LNCaP clone FGC (cell line): ENCODE results near the gene MAP3K12.

Experiments used
- DNase-seq: peaks from one replicate; pipeline ENCODE4 v3.0.0-alpha.2; 2011; ENCODE audit warnings: low read depth
- H3K4me3 ChIP-seq: 2 replicates; pipeline ENCODE4 v1.5.1; 2011; ENCODE audit warnings: mild to moderate bottlenecking, low read depth, low read length, control low read depth
- CTCF ChIP-seq: IDR thresholded peaks from 2 replicates; pipeline ENCODE4 v1.5.1; 2012; ENCODE audit warnings: mild to moderate bottlenecking; ENCODE audit not compliant: control insufficient read depth, insufficient read depth; ENCODE audit errors: extremely low read depth

The MAP3K12 gene

GRCh38 chr12:53476769-53477209 is 22.5 kb downstream of the MAP3K12 start:
- no peak for DNase-seq
- TF ChIP-seq CTCF: 0 out of 2 replicates have a peak, but pooled peaks have one; percentile 16
- no peak overlapping the region for H3K4me3 ChIP-seq

- no peak for TF ChIP-seq CTCF
- H3K4me3 ChIP-seq: no peak overlapping the region
- DNase-seq: no peak
Observed at GRCh38 chr12:53474819-53475218, 24.4 kb downstream of the MAP3K12 start.

- TF ChIP-seq CTCF: no peak
- DNase-seq: no peak
- no peak overlapping the region for H3K4me3 ChIP-seq
Observed at GRCh38 chr12:53474077-53474476, 25.2 kb downstream of the MAP3K12 start.

- no peak for DNase-seq
- H3K4me3 ChIP-seq: no peak overlapping the region
- TF ChIP-seq CTCF: no peak
Observed at GRCh38 chr12:53472056-53472582, 27.1 kb downstream of the MAP3K12 start.

GRCh38 chr12:53468282-53468681 is 31.0 kb downstream of the MAP3K12 start:
- H3K4me3 ChIP-seq: no peak overlapping the region
- no peak for DNase-seq
- no peak for TF ChIP-seq CTCF

- DNase-seq: no peak
- no peak for TF ChIP-seq CTCF
- H3K4me3 ChIP-seq: no peak overlapping the region
Observed at GRCh38 chr12:53467880-53468279, 31.4 kb downstream of the MAP3K12 start.

- no peak for TF ChIP-seq CTCF
- H3K4me3 ChIP-seq: no peak overlapping the region
- DNase-seq: no peak
Observed at GRCh38 chr12:53467082-53467481, 32.2 kb downstream of the MAP3K12 start.
